SK-N-SH treated with all-trans-retinoic acid at 6 μM for 48 hours (cell line): ENCODE data around the gene MOGAT1.

Source experiments
- ATAC-seq: fragments of 200-7000 bp; cut with Tn5 transposase; 3 replicates; pipeline ENCODE4 v1.9.1; 2020; ENCODE audit warnings: mild to moderate bottlenecking, moderate library complexity
- ARNTL ChIP-seq: fragments of 450-650 bp; formaldehyde crosslinking; IDR thresholded peaks from 2 replicates; pipeline ENCODE4 v1.5.0; 2020; ENCODE audit warnings: low read depth, mild to moderate bottlenecking, moderate library complexity, borderline replicate concordance
- BACH2 ChIP-seq: fragments of 250-450 bp; sonication (Bioruptor Pico); IDR thresholded peaks from 2 replicates; pipeline ENCODE4 v1.9.0; 2021; ENCODE audit warnings: mild to moderate bottlenecking, borderline replicate concordance
- ESRRG ChIP-seq: fragments of 250-450 bp; sonication (Bioruptor Pico); IDR thresholded peaks from 2 replicates; pipeline ENCODE4 v1.6.1; 2021; ENCODE audit warnings: mild to moderate bottlenecking
- RARB ChIP-seq: fragments of 250-450 bp; sonication (Bioruptor Pico); IDR thresholded peaks from 2 replicates; pipeline ENCODE4 v1.8.0; 2021; ENCODE audit warnings: mild to moderate bottlenecking, moderate library complexity
- SNAI2 ChIP-seq: fragments of 250-450 bp; sonication (Bioruptor Pico); IDR thresholded peaks from 2 replicates; pipeline ENCODE4 v1.5.0; 2020; ENCODE audit warnings: mild to moderate bottlenecking, moderate library complexity
- TCF4 ChIP-seq: fragments of 250-450 bp; sonication (Bioruptor Pico); IDR thresholded peaks from 2 replicates; pipeline ENCODE4 v1.8.0; 2021; ENCODE audit warnings: mild to moderate bottlenecking, moderate library complexity, borderline replicate concordance
- ZFP3 ChIP-seq: fragments of 250-450 bp; sonication (Bioruptor Pico); IDR thresholded peaks from 2 replicates; pipeline ENCODE4 v1.5.0; 2020; ENCODE audit warnings: mild to moderate bottlenecking, moderate library complexity
- ZFP30 ChIP-seq: fragments of 450-650 bp; formaldehyde crosslinking; IDR thresholded peaks from 2 replicates; pipeline ENCODE4 v1.5.0; 2022; ENCODE audit warnings: mild to moderate bottlenecking, moderate library complexity
- ZNF8 ChIP-seq: fragments of 450-650 bp; formaldehyde crosslinking; IDR thresholded peaks from 2 replicates; pipeline ENCODE4 v1.5.0; 2020; ENCODE audit warnings: mild to moderate bottlenecking, moderate library complexity
- TF ChIP-seq, protein P1 (sequence below): fragments of 250-450 bp; sonication (Bioruptor Pico); IDR thresholded peaks from 2 replicates; pipeline ENCODE4 v1.5.0; 2020; ENCODE audit warnings: mild to moderate bottlenecking, moderate library complexity
- TF ChIP-seq, protein P2 (sequence below): fragments of 250-450 bp; sonication (Bioruptor Pico); IDR thresholded peaks from 2 replicates; pipeline ENCODE4 v1.8.0; 2020; ENCODE audit warnings: mild to moderate bottlenecking, moderate library complexity, borderline replicate concordance
- TF ChIP-seq, protein P3 (sequence below): fragments of 250-450 bp; sonication (Bioruptor Pico); IDR thresholded peaks from 2 replicates; pipeline ENCODE4 v1.5.1; 2020; ENCODE audit warnings: low read depth, mild to moderate bottlenecking, moderate library complexity
- TF ChIP-seq, protein P4 (sequence below): fragments of 250-450 bp; sonication (Bioruptor Pico); IDR thresholded peaks from 2 replicates; pipeline ENCODE4 v1.5.1; 2021; ENCODE audit warnings: mild to moderate bottlenecking, moderate library complexity
- TF ChIP-seq, protein P5 (sequence below): fragments of 250-450 bp; sonication (Bioruptor Pico); IDR thresholded peaks from 2 replicates; pipeline ENCODE4 v1.8.0; 2021; ENCODE audit warnings: low read depth, mild to moderate bottlenecking, moderate library complexity, borderline replicate concordance

MOGAT1 gene

DNA sequence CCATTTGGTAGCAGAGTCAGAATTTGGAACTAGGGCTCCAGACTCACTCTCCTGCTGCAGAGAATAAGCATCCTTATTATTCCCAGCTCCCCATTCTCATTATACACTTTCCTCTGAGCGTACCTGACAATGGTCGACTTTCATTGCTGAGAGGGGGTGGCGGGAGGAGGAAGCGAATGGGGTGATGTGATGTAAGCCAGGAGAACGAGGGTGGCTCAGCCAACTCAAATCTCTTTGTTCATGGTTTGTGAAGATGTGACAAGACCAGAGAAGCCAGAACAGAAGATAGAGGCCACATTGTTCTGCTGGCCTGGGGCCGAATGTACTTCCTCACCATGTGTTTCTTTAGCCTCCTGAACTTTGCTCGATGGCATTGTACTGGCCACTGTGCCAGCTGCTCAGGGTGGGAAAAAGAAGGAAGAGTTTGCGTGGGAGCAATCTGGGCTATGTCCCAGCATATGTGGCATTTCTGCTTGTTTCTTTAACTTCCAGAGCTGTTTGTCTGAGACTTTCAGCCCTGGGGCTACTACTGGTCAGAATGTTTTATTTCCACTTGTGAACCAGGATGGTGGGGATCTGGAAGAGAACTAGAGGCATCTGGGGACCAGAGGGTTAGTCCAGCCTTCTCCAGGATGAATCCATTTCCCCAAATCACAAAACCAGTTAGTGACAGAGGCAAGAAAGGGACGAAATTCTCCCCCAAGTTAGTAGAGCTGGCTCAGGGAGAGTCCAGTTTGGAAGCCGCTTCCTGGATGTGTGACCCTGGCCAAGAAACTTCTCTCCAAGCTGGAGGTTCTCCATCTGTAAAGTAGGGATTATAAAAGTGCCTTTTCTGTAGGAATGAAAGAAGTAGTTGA, 62.6 kb downstream of the MOGAT1 start:
- ATAC-seq, result no peak

DNA sequence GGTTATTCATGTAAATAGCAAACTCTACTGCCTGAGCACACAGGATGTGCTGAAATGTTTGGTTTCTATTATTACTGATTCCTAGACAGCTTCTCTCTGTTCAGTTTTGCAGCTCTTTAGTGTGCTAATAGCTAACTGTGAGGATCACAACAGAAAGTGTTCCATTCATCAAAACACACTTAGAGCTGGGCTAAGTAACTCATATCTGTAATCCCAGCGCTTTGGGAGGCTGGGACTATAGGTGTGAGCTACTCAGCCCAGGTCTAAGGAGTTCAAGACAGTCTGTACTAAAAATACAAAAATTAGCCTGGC, 63.2 kb downstream of the MOGAT1 start:
- ATAC-seq, result no peak
- TF ChIP-seq, protein P1, sequence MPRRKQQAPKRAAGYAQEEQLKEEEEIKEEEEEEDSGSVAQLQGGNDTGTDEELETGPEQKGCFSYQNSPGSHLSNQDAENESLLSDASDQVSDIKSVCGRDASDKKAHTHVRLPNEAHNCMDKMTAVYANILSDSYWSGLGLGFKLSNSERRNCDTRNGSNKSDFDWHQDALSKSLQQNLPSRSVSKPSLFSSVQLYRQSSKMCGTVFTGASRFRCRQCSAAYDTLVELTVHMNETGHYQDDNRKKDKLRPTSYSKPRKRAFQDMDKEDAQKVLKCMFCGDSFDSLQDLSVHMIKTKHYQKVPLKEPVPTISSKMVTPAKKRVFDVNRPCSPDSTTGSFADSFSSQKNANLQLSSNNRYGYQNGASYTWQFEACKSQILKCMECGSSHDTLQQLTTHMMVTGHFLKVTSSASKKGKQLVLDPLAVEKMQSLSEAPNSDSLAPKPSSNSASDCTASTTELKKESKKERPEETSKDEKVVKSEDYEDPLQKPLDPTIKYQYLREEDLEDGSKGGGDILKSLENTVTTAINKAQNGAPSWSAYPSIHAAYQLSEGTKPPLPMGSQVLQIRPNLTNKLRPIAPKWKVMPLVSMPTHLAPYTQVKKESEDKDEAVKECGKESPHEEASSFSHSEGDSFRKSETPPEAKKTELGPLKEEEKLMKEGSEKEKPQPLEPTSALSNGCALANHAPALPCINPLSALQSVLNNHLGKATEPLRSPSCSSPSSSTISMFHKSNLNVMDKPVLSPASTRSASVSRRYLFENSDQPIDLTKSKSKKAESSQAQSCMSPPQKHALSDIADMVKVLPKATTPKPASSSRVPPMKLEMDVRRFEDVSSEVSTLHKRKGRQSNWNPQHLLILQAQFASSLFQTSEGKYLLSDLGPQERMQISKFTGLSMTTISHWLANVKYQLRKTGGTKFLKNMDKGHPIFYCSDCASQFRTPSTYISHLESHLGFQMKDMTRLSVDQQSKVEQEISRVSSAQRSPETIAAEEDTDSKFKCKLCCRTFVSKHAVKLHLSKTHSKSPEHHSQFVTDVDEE (CRISPR knock-in tag), result no peak
- TF ChIP-seq, protein P2, sequence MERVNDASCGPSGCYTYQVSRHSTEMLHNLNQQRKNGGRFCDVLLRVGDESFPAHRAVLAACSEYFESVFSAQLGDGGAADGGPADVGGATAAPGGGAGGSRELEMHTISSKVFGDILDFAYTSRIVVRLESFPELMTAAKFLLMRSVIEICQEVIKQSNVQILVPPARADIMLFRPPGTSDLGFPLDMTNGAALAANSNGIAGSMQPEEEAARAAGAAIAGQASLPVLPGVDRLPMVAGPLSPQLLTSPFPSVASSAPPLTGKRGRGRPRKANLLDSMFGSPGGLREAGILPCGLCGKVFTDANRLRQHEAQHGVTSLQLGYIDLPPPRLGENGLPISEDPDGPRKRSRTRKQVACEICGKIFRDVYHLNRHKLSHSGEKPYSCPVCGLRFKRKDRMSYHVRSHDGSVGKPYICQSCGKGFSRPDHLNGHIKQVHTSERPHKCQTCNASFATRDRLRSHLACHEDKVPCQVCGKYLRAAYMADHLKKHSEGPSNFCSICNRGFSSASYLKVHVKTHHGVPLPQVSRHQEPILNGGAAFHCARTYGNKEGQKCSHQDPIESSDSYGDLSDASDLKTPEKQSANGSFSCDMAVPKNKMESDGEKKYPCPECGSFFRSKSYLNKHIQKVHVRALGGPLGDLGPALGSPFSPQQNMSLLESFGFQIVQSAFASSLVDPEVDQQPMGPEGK, result no peak
- TF ChIP-seq SNAI2 (CRISPR knock-in tag) (no peak), ARNTL (CRISPR knock-in tag) (no peak), ESRRG (CRISPR knock-in tag) (no peak), RARB (CRISPR knock-in tag) (no peak), ZFP30 (no peak), TCF4 (CRISPR knock-in tag) (no peak)
- TF ChIP-seq, protein P3, sequence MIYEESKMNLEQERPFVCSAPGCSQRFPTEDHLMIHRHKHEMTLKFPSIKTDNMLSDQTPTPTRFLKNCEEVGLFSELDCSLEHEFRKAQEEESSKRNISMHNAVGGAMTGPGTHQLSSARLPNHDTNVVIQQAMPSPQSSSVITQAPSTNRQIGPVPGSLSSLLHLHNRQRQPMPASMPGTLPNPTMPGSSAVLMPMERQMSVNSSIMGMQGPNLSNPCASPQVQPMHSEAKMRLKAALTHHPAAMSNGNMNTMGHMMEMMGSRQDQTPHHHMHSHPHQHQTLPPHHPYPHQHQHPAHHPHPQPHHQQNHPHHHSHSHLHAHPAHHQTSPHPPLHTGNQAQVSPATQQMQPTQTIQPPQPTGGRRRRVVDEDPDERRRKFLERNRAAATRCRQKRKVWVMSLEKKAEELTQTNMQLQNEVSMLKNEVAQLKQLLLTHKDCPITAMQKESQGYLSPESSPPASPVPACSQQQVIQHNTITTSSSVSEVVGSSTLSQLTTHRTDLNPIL (CRISPR knock-in tag), result no peak
- TF ChIP-seq, protein P4, sequence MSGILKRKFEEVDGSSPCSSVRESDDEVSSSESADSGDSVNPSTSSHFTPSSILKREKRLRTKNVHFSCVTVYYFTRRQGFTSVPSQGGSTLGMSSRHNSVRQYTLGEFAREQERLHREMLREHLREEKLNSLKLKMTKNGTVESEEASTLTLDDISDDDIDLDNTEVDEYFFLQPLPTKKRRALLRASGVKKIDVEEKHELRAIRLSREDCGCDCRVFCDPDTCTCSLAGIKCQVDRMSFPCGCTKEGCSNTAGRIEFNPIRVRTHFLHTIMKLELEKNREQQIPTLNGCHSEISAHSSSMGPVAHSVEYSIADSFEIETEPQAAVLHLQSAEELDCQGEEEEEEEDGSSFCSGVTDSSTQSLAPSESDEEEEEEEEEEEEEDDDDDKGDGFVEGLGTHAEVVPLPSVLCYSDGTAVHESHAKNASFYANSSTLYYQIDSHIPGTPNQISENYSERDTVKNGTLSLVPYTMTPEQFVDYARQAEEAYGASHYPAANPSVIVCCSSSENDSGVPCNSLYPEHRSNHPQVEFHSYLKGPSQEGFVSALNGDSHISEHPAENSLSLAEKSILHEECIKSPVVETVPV (CRISPR knock-in tag), result no peak
- TF ChIP-seq, all 23 proteins: peak for 0

More for the DNA sequence above, 62.6 kb downstream of the MOGAT1 start:
- no peak for TF ChIP-seq SNAI2 (CRISPR knock-in tag)
- TF ChIP-seq, protein P2, result no peak
- TF ChIP-seq ZFP30, result no peak
- TF ChIP-seq, protein P1 (CRISPR knock-in tag), result no peak
- no peak for TF ChIP-seq ZFP3 (CRISPR knock-in tag)
- TF ChIP-seq, protein P4 (CRISPR knock-in tag), result no peak
- no peak for TF ChIP-seq ZNF8
- TF ChIP-seq, protein P5, sequence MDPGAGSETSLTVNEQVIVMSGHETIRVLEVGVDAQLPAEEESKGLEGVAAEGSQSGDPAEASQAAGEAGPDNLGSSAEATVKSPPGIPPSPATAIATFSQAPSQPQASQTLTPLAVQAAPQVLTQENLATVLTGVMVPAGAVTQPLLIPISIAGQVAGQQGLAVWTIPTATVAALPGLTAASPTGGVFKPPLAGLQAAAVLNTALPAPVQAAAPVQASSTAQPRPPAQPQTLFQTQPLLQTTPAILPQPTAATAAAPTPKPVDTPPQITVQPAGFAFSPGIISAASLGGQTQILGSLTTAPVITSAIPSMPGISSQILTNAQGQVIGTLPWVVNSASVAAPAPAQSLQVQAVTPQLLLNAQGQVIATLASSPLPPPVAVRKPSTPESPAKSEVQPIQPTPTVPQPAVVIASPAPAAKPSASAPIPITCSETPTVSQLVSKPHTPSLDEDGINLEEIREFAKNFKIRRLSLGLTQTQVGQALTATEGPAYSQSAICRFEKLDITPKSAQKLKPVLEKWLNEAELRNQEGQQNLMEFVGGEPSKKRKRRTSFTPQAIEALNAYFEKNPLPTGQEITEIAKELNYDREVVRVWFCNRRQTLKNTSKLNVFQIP (CRISPR knock-in tag), result no peak
- no peak for TF ChIP-seq BACH2 (CRISPR knock-in tag)
- TF ChIP-seq TCF4 (CRISPR knock-in tag), result no peak
- TF ChIP-seq, all 23 proteins: peak for 0
